ENCODE results near the gene PDS5A.
A peak's percentile ranks its signal among the peaks of the same experiment; 100 is the strongest.
"Not testable (repeated sequence)": the region's sequence is repeated elsewhere in the genome, so short reads cannot be mapped to it uniquely, and the experiment has no call there.

PDS5A gene

GRCh38 chr4:39977489-39978377 lies at the start of gene PDS5A:
Gene PDS5A, minus strand, starts transcription at chr4:39977911. Its CDS starts 1,334 bp downstream, at chr4:39976577.
- DNase-seq = peak; percentile 87 to 94

- not testable (repeated sequence) for DNase-seq
Observed at GRCh38 chr4:40024049-40024448, 46.3 kb upstream of the PDS5A start.

GRCh38 chr4:40021116-40021515 lies 43.4 kb upstream of the PDS5A start:
- not testable (repeated sequence) for DNase-seq

- no peak for DNase-seq
Observed at GRCh38 chr4:40020221-40020620, 42.5 kb upstream of the PDS5A start.

GRCh38 chr4:40016007-40016406 lies 38.3 kb upstream of the PDS5A start:
- no peak for DNase-seq

- peak; percentile 70 to 75 for DNase-seq
Observed at GRCh38 chr4:40003986-40004385, 26.3 kb upstream of the PDS5A start.

GRCh38 chr4:40000711-40001110 lies 23.0 kb upstream of the PDS5A start:
- peak; percentile 33 to 46 for DNase-seq

- DNase-seq = no peak
Observed at GRCh38 chr4:39998659-39999345, 21.1 kb upstream of the PDS5A start.

- no peak for DNase-seq
Observed at GRCh38 chr4:39996811-39997210, 19.1 kb upstream of the PDS5A start.

- DNase-seq = peak; percentile 31 to 51
Observed at GRCh38 chr4:39994406-39994805, 16.7 kb upstream of the PDS5A start.

GRCh38 chr4:39989381-39989780 lies 11.7 kb upstream of the PDS5A start:
- not testable (repeated sequence) for DNase-seq

GRCh38 chr4:39987485-39987884 lies 9.8 kb upstream of the PDS5A start:
- no peak for DNase-seq

GRCh38 chr4:39978904-39979303 lies 1.2 kb upstream of the PDS5A start:
- DNase-seq = no peak

- DNase-seq = no peak
Observed at GRCh38 chr4:39978378-39978775, 666 bp upstream of the PDS5A start.

- DNase-seq = peak; percentile 26 to 28
Observed at GRCh38 chr4:39976945-39977488, 694 bp downstream of the PDS5A start.

GRCh38 chr4:39976141-39976944 lies 1.4 kb downstream of the PDS5A start:
- peak; percentile 76 to 93 for DNase-seq

GRCh38 chr4:39975488-39976089 lies 2.1 kb downstream of the PDS5A start:
- DNase-seq = peak; percentile 14 to 25

GRCh38 chr4:39973052-39973451 lies 4.7 kb downstream of the PDS5A start:
- DNase-seq = not testable (repeated sequence)

- DNase-seq = peak; percentile 28 to 47
Observed at GRCh38 chr4:39970671-39971640, 6.8 kb downstream of the PDS5A start.

GRCh38 chr4:39963656-39964055 lies 14.1 kb downstream of the PDS5A start:
- no peak for DNase-seq

- DNase-seq = no peak
Observed at GRCh38 chr4:39961311-39961877, 16.3 kb downstream of the PDS5A start.

Data from inflammatory macrophage treated with lipopolysaccharide for 1 hour (primary cell).